ENCODE results near the gene AK8.

GRCh38 chr9:132898051-132898450 is 20.0 kb upstream of the AK8 start:
- TF ChIP-seq CTCF (IDR thresholded peaks at IDR 0.05): no peak
- TF ChIP-seq POLR2A (IDR thresholded peaks at IDR 0.05): no peak
- no peak for TF ChIP-seq POLR2AphosphoS5 (IDR thresholded peaks at IDR 0.05; ENCODE audit: insufficient read depth in 1 of 2, low read depth in 1 of 2)

Data from vagina (tissue), 2 donors.